ENCODE measurements around the gene ERBB4.

DNA sequence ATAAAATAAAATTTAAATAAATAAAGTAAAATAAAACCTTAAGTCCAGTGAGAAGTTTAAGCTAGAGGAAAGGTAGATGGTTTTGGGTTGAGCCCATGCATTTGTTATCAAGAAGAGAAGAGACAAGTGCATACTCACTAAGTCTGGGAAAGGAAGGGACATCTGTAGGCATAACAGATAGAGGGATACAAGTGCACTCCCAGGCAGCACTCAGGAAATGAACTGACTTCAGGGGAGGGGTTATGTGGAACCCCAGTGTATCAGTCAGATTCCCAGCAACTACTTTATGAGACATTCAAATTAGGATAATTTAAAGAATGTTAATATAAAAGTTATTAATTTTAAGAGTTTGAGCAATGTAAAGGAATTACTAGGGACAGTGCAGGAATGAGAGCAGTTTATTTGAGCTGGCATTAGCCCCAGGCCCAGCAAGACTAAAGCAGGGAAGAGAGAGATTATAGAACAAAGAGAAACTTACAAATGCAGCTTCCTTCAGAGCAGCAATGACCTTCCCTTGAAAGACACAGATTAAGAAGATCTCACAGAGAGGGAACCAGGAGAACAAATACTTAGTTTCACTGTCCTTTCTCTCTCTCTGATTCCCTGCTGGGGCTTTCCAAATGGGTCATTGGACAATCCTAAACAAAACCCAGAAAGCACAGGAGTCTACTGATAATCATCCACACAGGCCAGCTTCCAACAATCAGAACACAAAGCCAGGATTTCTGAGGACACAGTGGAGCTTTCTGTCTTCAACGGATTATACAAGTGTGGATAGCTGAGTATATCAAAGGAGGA, 109.7 kb downstream of the ERBB4 start:
- TF ChIP-seq, protein P1, sequence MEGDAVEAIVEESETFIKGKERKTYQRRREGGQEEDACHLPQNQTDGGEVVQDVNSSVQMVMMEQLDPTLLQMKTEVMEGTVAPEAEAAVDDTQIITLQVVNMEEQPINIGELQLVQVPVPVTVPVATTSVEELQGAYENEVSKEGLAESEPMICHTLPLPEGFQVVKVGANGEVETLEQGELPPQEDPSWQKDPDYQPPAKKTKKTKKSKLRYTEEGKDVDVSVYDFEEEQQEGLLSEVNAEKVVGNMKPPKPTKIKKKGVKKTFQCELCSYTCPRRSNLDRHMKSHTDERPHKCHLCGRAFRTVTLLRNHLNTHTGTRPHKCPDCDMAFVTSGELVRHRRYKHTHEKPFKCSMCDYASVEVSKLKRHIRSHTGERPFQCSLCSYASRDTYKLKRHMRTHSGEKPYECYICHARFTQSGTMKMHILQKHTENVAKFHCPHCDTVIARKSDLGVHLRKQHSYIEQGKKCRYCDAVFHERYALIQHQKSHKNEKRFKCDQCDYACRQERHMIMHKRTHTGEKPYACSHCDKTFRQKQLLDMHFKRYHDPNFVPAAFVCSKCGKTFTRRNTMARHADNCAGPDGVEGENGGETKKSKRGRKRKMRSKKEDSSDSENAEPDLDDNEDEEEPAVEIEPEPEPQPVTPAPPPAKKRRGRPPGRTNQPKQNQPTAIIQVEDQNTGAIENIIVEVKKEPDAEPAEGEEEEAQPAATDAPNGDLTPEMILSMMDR (IDR thresholded peaks at IDR 0.05; ENCODE audit: low read depth, low read length, poor library complexity, severe bottlenecking), result no peak
- TF ChIP-seq EZH2phosphoT487 (IDR thresholded peaks at IDR 0.05; ENCODE audit: borderline replicate concordance, low read length), result no peak

Data from DOHH2 (cell line).